GM21786 (cell line): Measurements from ENCODE around the gene ZFYVE1.

ENCODE experiments used
- ATAC-seq: cut with Tn5 transposase; IDR thresholded peaks from one replicate; pipeline ENCODE4 v1.9.1; 2021; ENCODE audit not compliant: unreplicated experiment

The ZFYVE1 gene

GRCh38 chr14:72924337-72924736 is 102.6 kb downstream of the ZFYVE1 start:
- no peak for ATAC-seq

- no peak for ATAC-seq
Measured at GRCh38 chr14:72921396-72921795, 105.5 kb downstream of the ZFYVE1 start.

GRCh38 chr14:72920008-72920407 is 106.9 kb downstream of the ZFYVE1 start:
- no peak for ATAC-seq
